GM12874 (cell line): ENCODE measurements around the gene PTPRG.

Experiments
- CTCF ChIP-seq: IDR thresholded peaks from 2 replicates; pipeline ENCODE4 v1.5.1; 2011; ENCODE audit warnings: low read depth, mild to moderate bottlenecking, control low read depth, low read length, moderate library complexity; ENCODE audit not compliant: insufficient read depth

Gene PTPRG

GRCh38 chr3:61612211-61613194 is 51.1 kb downstream of the PTPRG start:
- no peak for TF ChIP-seq CTCF

GRCh38 chr3:61613666-61614065 is 52.3 kb downstream of the PTPRG start:
- TF ChIP-seq CTCF, result no peak

- TF ChIP-seq CTCF, result no peak
Measured at GRCh38 chr3:61615643-61616042, 54.3 kb downstream of the PTPRG start.

- no peak for TF ChIP-seq CTCF
Measured at GRCh38 chr3:61616586-61616985, 55.2 kb downstream of the PTPRG start.

GRCh38 chr3:61617041-61617440 is 55.7 kb downstream of the PTPRG start:
- no peak for TF ChIP-seq CTCF

GRCh38 chr3:61617651-61618050 is 56.3 kb downstream of the PTPRG start:
- no peak for TF ChIP-seq CTCF

GRCh38 chr3:61618231-61618630 is 56.9 kb downstream of the PTPRG start:
- no peak for TF ChIP-seq CTCF
